SK-N-MC (cell line): ENCODE data around the gene TMEM120B.

ENCODE experiments used
- EZH2 ChIP-seq: fragments of 200-600 bp; sonication (generic); IDR thresholded peaks from one replicate; pipeline ENCODE4 v1.6.1; 2017; ENCODE audit warnings: antibody characterized with exemption
- POLR2AphosphoS5 ChIP-seq: IDR thresholded peaks from 2 replicates; pipeline ENCODE4 v1.6.1; 2012; ENCODE audit warnings: mild to moderate bottlenecking, low read depth, low read length, borderline replicate concordance

GRCh38 chr12:121713257-121713777 is 765 bp downstream of the TMEM120B start:
- TF ChIP-seq POLR2AphosphoS5 = no peak
- TF ChIP-seq EZH2 = no peak
